H1 (cell line): ENCODE measurements around the gene NRXN2. TPM values are rescaled to one million over a fixed set of nuclear protein-coding genes. Genes with fewer than 3 reads are reported as not detected.
A peak's percentile ranks its signal among the peaks of the same experiment; 100 is the strongest.

Experiments used
- CTCF ChIA-PET: fragments of 300-600 bp; sonication (Branson Sonifier 250); formaldehyde crosslinking; loops from one replicate; lab custom pipeline; 2021; ENCODE audit not compliant: partially characterized antibody; lab: Charles Lee
- POLR2A ChIA-PET: fragments of 300-600 bp; sonication (Branson Sonifier 250); formaldehyde crosslinking; loops from one replicate; lab custom pipeline; 2021; ENCODE audit warnings: inconsistent platforms; ENCODE audit not compliant: partially characterized antibody; lab: Charles Lee
- DNase-seq, 2 experiments: peaks; one replicate each; pipeline versions ENCODE4 v3.0.0 to v3.0.0-alpha.2; 2010 to 2022; ENCODE audit warnings: low spot score in 2 of 2, low read depth in 1 of 2, mixed read lengths in 1 of 2
- FAIRE-seq: peaks from 2 replicates; lab custom pipeline; 2011; peaks lifted over from hg19 to GRCh38; lab: Jason Lieb, UNC
- H2AFZ ChIP-seq: 2 replicates; pipeline ENCODE4 v1.8.1; 2012; ENCODE audit warnings: low read length, inconsistent platforms
- H2AK5ac ChIP-seq: 2 replicates; pipeline ENCODE4 v1.6.1; 2013; ENCODE audit warnings: low read depth, low read length
- H2BK120ac ChIP-seq: replicated peaks from 2 replicates; pipeline ENCODE3; 2013; ENCODE audit warnings: low read depth, low read length, inconsistent platforms
- H2BK12ac ChIP-seq: 2 replicates; pipeline ENCODE4 v1.6.1; 2013; ENCODE audit warnings: low read depth, low read length
- H2BK15ac ChIP-seq: 2 replicates; pipeline ENCODE4 v1.6.1; 2013; ENCODE audit warnings: low read length
- H2BK20ac ChIP-seq: 2 replicates; pipeline ENCODE4 v1.6.1; 2013; ENCODE audit warnings: low read length
- H2BK5ac ChIP-seq: 2 replicates; pipeline ENCODE4 v1.6.1; 2013; ENCODE audit warnings: low read depth, low read length
- H3K14ac ChIP-seq: 2 replicates; pipeline ENCODE4 v1.6.1; 2013; ENCODE audit warnings: inconsistent platforms; ENCODE audit not compliant: insufficient read length
- H3K18ac ChIP-seq: 2 replicates; pipeline ENCODE4 v1.6.1; 2013; ENCODE audit warnings: low read length; ENCODE audit errors: extremely low read depth
- H3K23ac ChIP-seq: 2 replicates; pipeline ENCODE4 v1.6.1; 2013; ENCODE audit warnings: inconsistent platforms; ENCODE audit not compliant: insufficient read length
- H3K23me2 ChIP-seq: 2 replicates; pipeline ENCODE4 v1.6.1; 2013; ENCODE audit warnings: low read depth, low read length
- H3K27ac ChIP-seq: 2 replicates; pipeline ENCODE4 v1.6.1; 2011; ENCODE audit warnings: low read depth, low read length, inconsistent platforms
- H3K27me3 ChIP-seq, 4 experiments: replicated peaks in 1 of 4; 1 replicate in 1 of 4; 2 replicates in 3 of 4; pipeline versions ENCODE4 v1.6.1 to v1.8.1; 2011 to 2013; ENCODE audit warnings: low read length in 3 of 4, mild to moderate bottlenecking in 3 of 4, inconsistent platforms in 2 of 4, mixed read lengths in 2 of 4, moderate library complexity in 1 of 4; ENCODE audit not compliant: control insufficient read depth in 3 of 4, insufficient read depth in 3 of 4; ENCODE audit errors: extremely low read depth in 1 of 4
- H3K36me3 ChIP-seq, 4 experiments: 2 replicates each; pipeline versions ENCODE4 v1.6.1 to v1.8.1; 2011 to 2013; ENCODE audit warnings: mild to moderate bottlenecking in 4 of 4, low read length in 3 of 4, moderate library complexity in 2 of 4, control low read depth in 1 of 4, inconsistent platforms in 1 of 4; ENCODE audit not compliant: insufficient read depth in 4 of 4, control insufficient read depth in 2 of 4
- H3K4ac ChIP-seq: replicated peaks from 2 replicates; pipeline ENCODE3; 2013; ENCODE audit warnings: low read length, low read depth, mixed read lengths, inconsistent platforms; ENCODE audit not compliant: insufficient read length
- H3K4me1 ChIP-seq, 4 experiments: replicated peaks in 1 of 4; 1 replicate in 1 of 4; 2 replicates in 3 of 4; pipeline versions ENCODE4 v1.6.1 to v1.8.1; 2011 to 2013; ENCODE audit warnings: low read length in 3 of 4, inconsistent platforms in 2 of 4, mixed read lengths in 1 of 4; ENCODE audit not compliant: insufficient read depth in 4 of 4, control insufficient read depth in 3 of 4
- H3K4me2 ChIP-seq, 2 experiments: 2 replicates each; pipeline versions ENCODE4 v1.6.1 to v1.8.1; 2011 to 2013; ENCODE audit warnings: low read depth in 2 of 2, low read length in 2 of 2, control low read depth in 1 of 2, inconsistent platforms in 1 of 2, mild to moderate bottlenecking in 1 of 2; ENCODE audit not compliant: insufficient read depth in 1 of 2
- H3K4me3 ChIP-seq, 4 experiments: fragments of 200-600, 300-600 bp in 1 of 4; sonication (generic), shearing (Covaris generic), sonication (Bioruptor Twin) in 1 of 4; 2 replicates each; pipeline versions ENCODE4 v1.5.1 to v1.8.1; 2011 to 2016; ENCODE audit warnings: low read length in 4 of 4, low read depth in 3 of 4, control low read depth in 2 of 4, inconsistent platforms in 2 of 4, mild to moderate bottlenecking in 2 of 4, mixed read lengths in 1 of 4, moderate library complexity in 1 of 4; ENCODE audit not compliant: insufficient read depth in 2 of 4; ENCODE audit errors: extremely low read depth in 1 of 4
- H3K56ac ChIP-seq: replicated peaks from 2 replicates; pipeline ENCODE3; 2013; ENCODE audit warnings: low read depth, mild to moderate bottlenecking, mixed read lengths, low read length, inconsistent platforms; ENCODE audit not compliant: insufficient read length
- H3K79me1 ChIP-seq: 2 replicates; pipeline ENCODE4 v1.6.1; 2013; ENCODE audit warnings: low read depth, low read length, control low read depth
- H3K79me2 ChIP-seq, 2 experiments: 2 replicates each; pipeline versions ENCODE4 v1.6.1 to v1.8.1; 2012 to 2013; ENCODE audit warnings: low read length in 2 of 2, mild to moderate bottlenecking in 2 of 2, inconsistent platforms in 1 of 2; ENCODE audit not compliant: insufficient read depth in 2 of 2, control insufficient read depth in 1 of 2
- H3K9ac ChIP-seq, 4 experiments: replicated peaks in 1 of 4; 1 replicate in 1 of 4; 2 replicates in 3 of 4; pipeline versions ENCODE4 v1.6.1 to v1.8.1; 2011 to 2013; ENCODE audit warnings: low read depth in 3 of 4, low read length in 3 of 4, control low read depth in 2 of 4, mild to moderate bottlenecking in 2 of 4, moderate library complexity in 2 of 4, inconsistent platforms in 1 of 4; ENCODE audit errors: extremely low read depth in 1 of 4
- H3K9me3 ChIP-seq, 2 experiments: 2 replicates each; pipeline versions ENCODE4 v1.6.1 to v1.8.1; 2012 to 2013; ENCODE audit warnings: mild to moderate bottlenecking in 2 of 2, moderate library complexity in 2 of 2, control low read depth in 1 of 2, inconsistent platforms in 1 of 2, low read depth in 1 of 2, low read length in 1 of 2, mixed read lengths in 1 of 2; ENCODE audit not compliant: insufficient read depth in 2 of 2
- H4K20me1 ChIP-seq, 2 experiments: replicated peaks in 1 of 2; 2 replicates each; pipeline versions ENCODE3 to v1.8.1; 2011 to 2013; ENCODE audit warnings: inconsistent platforms in 2 of 2, low read length in 2 of 2, mild to moderate bottlenecking in 1 of 2; ENCODE audit not compliant: insufficient read depth in 2 of 2, control insufficient read depth in 1 of 2
- H4K5ac ChIP-seq: 2 replicates; pipeline ENCODE4 v1.6.1; 2013; ENCODE audit warnings: low read length, low read depth, mixed read lengths, inconsistent platforms; ENCODE audit not compliant: insufficient read length
- H4K8ac ChIP-seq: 2 replicates; pipeline ENCODE4 v1.8.0; 2013; ENCODE audit warnings: mild to moderate bottlenecking, moderate library complexity, low read length, inconsistent platforms; ENCODE audit not compliant: insufficient read depth; ENCODE audit errors: extremely low read depth
- H4K91ac ChIP-seq: replicated peaks from 2 replicates; pipeline ENCODE3; 2013; ENCODE audit warnings: low read length, mixed read lengths, inconsistent platforms; ENCODE audit not compliant: insufficient read length
- CBX5 ChIP-seq: fragments of 300-800, 300-1000 bp; sonication (generic); IDR thresholded peaks from 2 replicates; pipeline ENCODE4 v1.7.1; 2016; ENCODE audit warnings: antibody characterized with exemption, low read length, low read depth
- EP300 ChIP-seq, 2 experiments: IDR thresholded peaks; 1 replicate in 1 of 2; 2 replicates in 1 of 2; pipeline ENCODE4 v1.6.1; 2011 to 2012; ENCODE audit warnings: low read depth in 2 of 2, low read length in 2 of 2, mild to moderate bottlenecking in 2 of 2, borderline replicate concordance in 1 of 2, inconsistent platforms in 1 of 2, moderate library complexity in 1 of 2
- HDAC2 ChIP-seq, 2 experiments: fragments of 300-600 bp in 1 of 2; sonication (generic) in 1 of 2; IDR thresholded peaks; 2 replicates each; pipeline ENCODE4 v1.6.1; 2011 to 2012; ENCODE audit warnings: low read depth in 2 of 2, low read length in 2 of 2, mild to moderate bottlenecking in 2 of 2, moderate library complexity in 2 of 2, borderline replicate concordance in 1 of 2, inconsistent platforms in 1 of 2
- JUND ChIP-seq: IDR thresholded peaks from 2 replicates; pipeline ENCODE4 v1.6.1; 2011; ENCODE audit warnings: mild to moderate bottlenecking, improper control_type of control experiment, low read length
- KDM1A ChIP-seq: fragments of 200-600, 300-600 bp; sonication (generic); IDR thresholded peaks from 2 replicates; pipeline ENCODE4 v1.7.1; 2016; ENCODE audit warnings: mild to moderate bottlenecking, low read length, borderline replicate concordance
- NANOG ChIP-seq: IDR thresholded peaks from 2 replicates; pipeline ENCODE4 v1.6.1; 2011; ENCODE audit warnings: low read length, low read depth, mild to moderate bottlenecking, inconsistent platforms; ENCODE audit not compliant: insufficient read depth, poor library complexity, severe bottlenecking
- RFX5 ChIP-seq: IDR thresholded peaks from 2 replicates; pipeline ENCODE4 v1.6.1; 2011; ENCODE audit warnings: low read depth, low read length, improper control_type of control experiment, borderline replicate concordance
- SIX5 ChIP-seq: IDR thresholded peaks from 2 replicates; pipeline ENCODE4 v1.6.1; 2011; ENCODE audit warnings: mild to moderate bottlenecking, low read depth, low read length
- SP2 ChIP-seq: IDR thresholded peaks from 2 replicates; pipeline ENCODE4 v1.6.1; 2012; ENCODE audit warnings: mild to moderate bottlenecking, low read length, inconsistent platforms
- TEAD4 ChIP-seq: IDR thresholded peaks from 2 replicates; pipeline ENCODE4 v1.6.1; 2012; ENCODE audit warnings: low read depth, low read length, inconsistent platforms, mixed read lengths
- WGBS, 2 experiments: shearing (Covaris generic) in 1 of 2; methylation state at CpG; one replicate each; pipeline versions ENCODE4 v1.1.6 to v1.1.7; 2013 to 2015; ENCODE audit warnings: low lambda C conversion rate in 2 of 2, mixed read lengths in 2 of 2, inconsistent platforms in 1 of 2, low coverage in 1 of 2, missing lambda C conversion rate in 1 of 2; ENCODE audit not compliant: insufficient replicate concordance in 2 of 2, insufficient coverage in 1 of 2, insufficient read length in 1 of 2; ENCODE audit errors: extremely low coverage in 1 of 2, missing lambda C conversion rate in 1 of 2; 5-methylcytosine and 5-hydroxymethylcytosine counted together
- polyA plus RNA-seq, 7 experiments: library from polyadenylated mRNA; depleted of rRNA in 3 of 7; stranded (reverse) in 5 of 7; unstranded in 2 of 7; fragments of >200 nt in 5 of 7; fragments of 200-250 nt in 2 of 7; gene quantifications; 1 replicate in 5 of 7; 2 replicates in 1 of 7; 4 replicates in 1 of 7; pipeline versions ENCODE4 v1.2.1 to v1.2.3, GENCODE V29; 2011 to 2013; ENCODE audit warnings: missing spikeins in 2 of 7, mixed read lengths in 2 of 7
- total RNA-seq: library from RNA; stranded (reverse); fragmentation: NEBNext Ultra II Directional; extraction: Animal tissue kit (Norgen Biotek cat#: 25700); gene quantifications from 2 replicates; pipeline ENCODE4 v1.2.1, GENCODE V29; 2021

Gene NRXN2
- total and polyA plus RNA-seq, 2 of the 8 experiments (the other 6 are each of a cell fraction or from before 2014, with no cell fraction given) = 1.3 to 11.5 TPM

DNA sequence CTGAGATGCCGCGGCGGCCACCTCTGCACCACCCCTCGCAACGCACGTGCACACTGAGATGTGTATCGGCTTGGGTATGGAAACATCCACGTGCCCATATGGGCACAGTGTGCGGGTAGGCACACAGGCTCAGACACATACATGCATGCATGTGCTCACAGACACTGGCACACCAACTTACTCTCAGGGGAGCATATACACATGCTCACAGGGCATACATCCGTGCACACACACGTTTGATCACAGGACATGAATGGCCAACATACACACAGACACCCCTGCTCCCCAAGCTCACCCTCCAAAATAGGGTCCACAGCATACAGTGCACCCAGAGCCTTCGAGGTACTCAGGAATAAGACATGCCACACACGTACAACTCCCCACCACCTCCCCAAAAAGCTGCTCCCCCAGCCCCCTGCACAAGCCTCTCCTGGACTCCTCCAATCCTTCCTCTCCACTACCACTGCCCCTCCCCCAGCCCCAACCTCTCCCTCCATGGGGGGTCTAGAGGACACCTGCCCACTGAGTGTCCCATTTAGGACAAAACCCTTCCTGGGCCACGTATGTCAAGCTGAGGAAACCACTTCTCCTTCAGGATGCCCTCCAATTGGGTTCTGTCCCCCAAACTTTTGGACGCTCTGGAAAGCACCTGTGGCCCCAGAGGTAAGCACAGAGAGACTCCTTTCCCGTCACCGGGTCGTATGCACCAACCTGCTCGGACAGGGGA is 78.9 kb downstream of the NRXN2 start:
- Histone ChIP-seq H3K4me3 (peak overlapping the region; percentile 29 to 73 (median 42)), H4K8ac (no peak overlapping the region), H3K79me2 (no peaks in the 10 kb centered on the region), H2BK120ac (peak overlapping the region; percentile 97), H3K14ac (peak overlapping the region; percentile 97), H3K27me3 (peaks cover 41 to 62% (median 59%) of the 10 kb centered on the region in 4 experiments), H3K23me2 (peaks cover 20% of the 10 kb centered on the region), H2BK15ac (peak overlapping the region; percentile 93), H2AFZ (no peak overlapping the region), H3K36me3 (peaks cover 0 to 6% (median 0%) of the 10 kb centered on the region in 4 experiments; a peak in 1 of 8 replicates), H2BK12ac (peak overlapping the region; percentile 100; the same call in 1 of the 2 replicates), H3K79me1 (no peaks in the 10 kb centered on the region), H2BK5ac (peak overlapping the region; percentile 40; the same call in 1 of the 2 replicates), H3K56ac (no peak overlapping the region), H4K91ac (peak overlapping the region; percentile 98), H2BK20ac (peak overlapping the region; percentile 94; the same call in 1 of the 2 replicates), H3K4ac (peak overlapping the region; percentile 100), H4K5ac (no peak overlapping the region), H3K18ac (peak overlapping the region; percentile 15; the same call in 1 of the 2 replicates), H2AK5ac (peak overlapping the region; percentile 80; the same call in 1 of the 2 replicates), H4K20me1 (peaks cover 2 to 11% of the 10 kb centered on the region in 2 experiments), H3K27ac (no peak overlapping the region), H3K4me1 (peaks cover 4 to 23% (median 11%) of the 10 kb centered on the region in 4 experiments), H3K9me3 (no peaks in the 10 kb centered on the region; a peak in 1 of 4 replicates), H3K23ac (no peak overlapping the region), H3K9ac (peak overlapping the region in 1 of 4 experiments; percentile 77; a peak in 2 of 7 replicates), H3K4me2 (peak overlapping the region; percentile 94 to 100)
- 4% methylated on average over 17 of the region's 19 CpGs; no CpG with 5 or more reads in 1 of the 2 experiments for WGBS, 2 experiments
- ChIA-PET CTCF (interaction anchor here (0.8 to 15.7 kb wide), 22 partner anchors 9 to 340 kb away, joined by 3 to 201 read pairs (median 6); partner anchors contain the start of gene RASGRP2), POLR2A (interaction anchor here (0.6 to 1.5 kb wide), 6 partner anchors 11 to 184 kb away, joined by 3 to 4 read pairs (median 4); no protein-coding TSS in a partner anchor)
- DNase-seq (peak in 1 of 2 experiments; percentile 63), FAIRE-seq (no peak)
- TF ChIP-seq JUND (no peak), EP300 (IDR thresholded peaks at IDR 0.05; ENCODE audit: borderline replicate concordance in 1 of 2, low read depth in 2 of 2, low read length in 2 of 2) (no peak), TEAD4 (no peak), HDAC2 (IDR thresholded peaks at IDR 0.05; ENCODE audit: borderline replicate concordance in 1 of 2, low read depth in 2 of 2, low read length in 2 of 2) (no peak), KDM1A (no peak), NANOG (no peak), RFX5 (no peak), SIX5 (no peak), SP2 (no peak), CBX5 (no peak)
